ENCODE data around the gene ABCC9.

ABCC9 gene

DNA sequence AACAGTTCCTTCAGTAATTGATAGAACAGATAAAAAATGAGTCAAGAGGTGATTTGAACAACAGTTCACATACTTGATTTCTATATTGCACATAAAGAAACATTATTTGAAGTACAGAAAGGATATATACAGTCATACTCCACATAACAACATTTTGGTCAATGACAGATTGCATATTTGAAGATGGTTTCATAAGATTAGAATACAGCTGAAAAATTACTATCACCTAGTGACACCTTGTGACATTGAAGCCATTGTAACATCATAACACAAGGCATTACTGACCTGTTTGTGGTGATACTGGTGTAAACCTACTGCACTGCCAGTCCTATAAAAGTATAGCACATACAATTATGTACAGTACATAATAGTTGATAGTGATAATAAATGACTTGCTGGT, 43.1 kb upstream of the ABCC9 start:
- Histone ChIP-seq H3K27me3 (ENCODE audit: insufficient read depth, low read depth, severe bottlenecking) (no peaks in the 10 kb centered on the region), H3K9me3 (ENCODE audit: severe bottlenecking) (no peaks in the 10 kb centered on the region), H3K4me3 (ENCODE audit: low read depth, low read length) (no peak overlapping the region), H3K27ac (no peak overlapping the region), H3K36me3 (no peaks in the 10 kb centered on the region)
- no peak for TF ChIP-seq CTCF (IDR thresholded peaks at IDR 0.05; ENCODE audit: low read depth, low read length)
- no peak for DNase-seq

GRCh38 chr12:21983095-21983494, 41.9 kb upstream of the ABCC9 start:
- Histone ChIP-seq H3K27ac (no peak overlapping the region), H3K9me3 (ENCODE audit: severe bottlenecking) (no peaks in the 10 kb centered on the region), H3K27me3 (ENCODE audit: insufficient read depth, low read depth, severe bottlenecking) (no peaks in the 10 kb centered on the region), H3K36me3 (no peaks in the 10 kb centered on the region), H3K4me3 (ENCODE audit: low read depth, low read length) (no peak overlapping the region)
- TF ChIP-seq CTCF (IDR thresholded peaks at IDR 0.05; ENCODE audit: low read depth, low read length) = no peak
- DNase-seq = no peak

- Histone ChIP-seq H3K27ac (no peak overlapping the region), H3K27me3 (ENCODE audit: insufficient read depth, low read depth, severe bottlenecking) (no peaks in the 10 kb centered on the region), H3K36me3 (no peaks in the 10 kb centered on the region), H3K9me3 (ENCODE audit: severe bottlenecking) (no peaks in the 10 kb centered on the region), H3K4me3 (ENCODE audit: low read depth, low read length) (no peak overlapping the region)
- no peak for TF ChIP-seq CTCF (IDR thresholded peaks at IDR 0.05; ENCODE audit: low read depth, low read length)
- no peak for DNase-seq
Measured at GRCh38 chr12:21980544-21980943, 39.3 kb upstream of the ABCC9 start.

DNA sequence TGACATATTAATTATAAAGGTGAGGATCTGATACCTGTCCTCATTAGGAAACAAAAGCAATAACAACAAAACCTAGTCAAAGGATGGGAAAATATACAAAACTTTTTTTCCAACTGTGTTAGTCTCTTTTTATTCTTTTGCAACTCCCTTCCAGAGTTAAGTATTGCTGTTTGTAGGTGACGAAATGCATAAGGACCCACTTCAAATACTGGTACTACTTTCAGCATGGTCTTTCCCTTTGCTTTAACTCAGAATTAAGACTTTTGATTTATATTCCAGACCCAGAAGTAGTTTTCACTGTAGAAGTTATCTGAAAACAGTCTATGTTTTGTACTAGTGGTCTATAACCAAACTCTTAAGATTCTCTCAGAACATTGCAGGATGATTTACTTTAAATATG, 34.1 kb upstream of the ABCC9 start:
- no peak for TF ChIP-seq CTCF (IDR thresholded peaks at IDR 0.05; ENCODE audit: low read depth, low read length)
- DNase-seq = no peak
- no peaks in the 10 kb centered on the region for H3K27me3 ChIP-seq (ENCODE audit: insufficient read depth, low read depth, severe bottlenecking)

DNA sequence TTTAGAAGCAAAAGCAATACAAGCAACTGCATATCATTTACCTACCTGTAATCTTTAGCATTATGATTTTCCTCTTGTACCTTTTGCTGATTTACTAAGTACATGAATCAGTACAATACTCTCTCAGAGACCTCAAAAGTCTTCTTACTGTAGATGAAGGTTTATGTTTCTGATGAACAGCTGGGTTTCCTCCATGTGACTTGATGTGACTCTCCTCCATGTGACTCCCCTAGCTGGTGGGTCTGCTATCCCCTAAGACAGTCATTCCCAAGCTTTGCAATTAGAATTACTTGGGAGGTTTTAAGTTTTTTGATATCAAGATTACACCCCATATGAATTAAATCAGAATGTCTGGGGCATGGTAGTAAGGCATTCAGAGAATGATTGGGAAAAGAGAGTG, 32.0 kb upstream of the ABCC9 start:
- no peak for TF ChIP-seq CTCF (IDR thresholded peaks at IDR 0.05; ENCODE audit: low read depth, low read length)
- H3K36me3 ChIP-seq = no peaks in the 10 kb centered on the region
- no peak for DNase-seq
- no peaks in the 10 kb centered on the region for H3K9me3 ChIP-seq (ENCODE audit: severe bottlenecking)
- no peak overlapping the region for H3K27ac ChIP-seq
- no peak overlapping the region for H3K4me3 ChIP-seq (ENCODE audit: low read depth, low read length)
- H3K27me3 ChIP-seq (ENCODE audit: insufficient read depth, low read depth, severe bottlenecking) = no peaks in the 10 kb centered on the region

More for the DNA sequence above, 34.1 kb upstream of the ABCC9 start:
- Histone ChIP-seq H3K4me3 (ENCODE audit: low read depth, low read length) (no peak overlapping the region), H3K36me3 (no peaks in the 10 kb centered on the region), H3K9me3 (ENCODE audit: severe bottlenecking) (no peaks in the 10 kb centered on the region), H3K27ac (no peak overlapping the region)

DNA sequence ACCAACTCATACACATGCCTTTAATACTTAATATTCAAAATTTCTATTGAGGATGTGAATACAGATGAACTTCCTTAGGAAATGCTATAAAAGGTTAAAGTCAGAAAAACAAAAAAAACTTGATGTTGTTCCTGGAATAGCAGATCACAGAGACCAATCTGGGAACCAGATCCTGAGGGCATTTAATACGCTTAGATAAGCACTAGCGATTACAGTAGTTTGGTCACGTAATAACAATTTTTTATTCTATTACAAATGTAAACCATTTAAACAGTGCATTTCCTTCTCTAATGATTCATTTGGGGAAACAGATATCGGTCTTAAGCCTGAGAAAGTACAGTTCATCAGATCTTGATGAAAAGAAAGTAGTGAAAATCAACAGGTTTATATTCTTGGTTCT, 30.8 kb upstream of the ABCC9 start:
- Histone ChIP-seq H3K36me3 (no peaks in the 10 kb centered on the region), H3K27me3 (ENCODE audit: insufficient read depth, low read depth, severe bottlenecking) (no peaks in the 10 kb centered on the region), H3K4me3 (ENCODE audit: low read depth, low read length) (no peak overlapping the region), H3K27ac (no peak overlapping the region), H3K9me3 (ENCODE audit: severe bottlenecking) (no peaks in the 10 kb centered on the region)
- no peak for DNase-seq
- TF ChIP-seq CTCF (IDR thresholded peaks at IDR 0.05; ENCODE audit: low read depth, low read length) = no peak
